Fibroblast of the aortic adventitia (primary cell): ENCODE measurements around the gene TMEM52. TPM values are rescaled to one million over a fixed set of nuclear protein-coding genes. Genes with fewer than 3 reads are reported as not detected.
A peak's percentile ranks its signal among the peaks of the same experiment; 100 is the strongest.
"Not testable (repeated sequence)": the region's sequence is repeated elsewhere in the genome, so short reads cannot be mapped to it uniquely, and the experiment has no call there.

ENCODE experiments used
- DNase-seq: peaks from one replicate; pipeline ENCODE4 v3.0.0-alpha.2; 2010; ENCODE audit warnings: low read depth
- H3K4me3 ChIP-seq: 2 replicates; pipeline ENCODE4 v1.5.1; 2011; ENCODE audit warnings: low read depth, mild to moderate bottlenecking, control low read depth, low read length, moderate library complexity
- total RNA-seq: library from RNA; depleted of rRNA; stranded (reverse); fragments of >200 nt; gene quantifications from 2 replicates; pipeline ENCODE4 v1.2.3, GENCODE V29; 2012; ENCODE audit warnings: low replicate concordance
- TF ChIP-seq, protein P1 (sequence below): IDR thresholded peaks from 2 replicates; pipeline ENCODE4 v1.5.1; 2011; ENCODE audit warnings: mild to moderate bottlenecking, low read length, control low read depth, inconsistent platforms; ENCODE audit not compliant: insufficient read depth

Gene TMEM52
- total RNA-seq, 1 donor: 0.72 TPM

DNA sequence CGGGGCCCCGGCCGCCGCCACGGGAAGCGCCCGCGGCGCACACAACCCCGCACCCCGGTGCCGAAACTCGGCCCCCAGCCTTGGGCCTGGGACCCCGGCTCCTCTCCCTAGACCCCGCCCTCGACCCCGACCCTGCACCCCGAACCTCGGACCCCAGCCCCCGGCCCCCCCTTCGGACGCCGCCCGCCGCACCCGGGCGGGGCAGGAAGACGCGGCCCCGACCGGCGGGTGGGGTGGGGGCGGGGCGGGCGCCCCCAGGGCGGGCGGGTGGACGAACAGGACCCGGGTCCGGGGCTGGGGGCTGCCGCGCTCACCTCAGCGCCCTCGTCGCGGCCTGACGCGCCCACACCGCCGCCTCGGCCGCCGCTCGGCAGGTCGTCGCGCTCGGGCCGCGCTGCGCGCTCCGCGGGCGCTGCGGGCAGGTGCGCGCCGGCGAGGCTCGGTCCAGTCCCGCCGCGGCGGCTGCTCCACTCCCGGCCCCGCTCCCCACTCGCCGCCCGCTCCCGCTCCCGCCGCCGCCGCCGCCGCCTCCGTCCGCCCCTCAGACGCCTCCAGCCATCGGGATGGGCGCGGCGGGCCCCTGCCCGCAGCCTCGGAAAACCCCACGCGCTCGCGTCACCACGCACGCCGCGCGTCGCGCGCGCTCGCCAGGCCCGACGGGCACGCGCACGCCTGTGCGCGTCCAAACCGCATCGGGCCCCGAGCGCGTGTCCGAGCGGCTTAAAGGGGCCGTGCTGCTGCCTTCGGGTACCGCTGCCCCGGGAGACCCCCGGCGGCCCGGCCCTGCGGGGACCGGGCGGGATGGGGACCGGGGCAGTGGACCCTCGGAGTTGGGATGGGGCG lies 28.4 kb downstream of the TMEM52 start, which contains the start of gene GNB1:
GNB1 (minus strand) TSS at position 582 of the 843 bp plus-strand sequence. CDS start 65,634 bp downstream, outside the sequence.
- TF ChIP-seq, protein P1, sequence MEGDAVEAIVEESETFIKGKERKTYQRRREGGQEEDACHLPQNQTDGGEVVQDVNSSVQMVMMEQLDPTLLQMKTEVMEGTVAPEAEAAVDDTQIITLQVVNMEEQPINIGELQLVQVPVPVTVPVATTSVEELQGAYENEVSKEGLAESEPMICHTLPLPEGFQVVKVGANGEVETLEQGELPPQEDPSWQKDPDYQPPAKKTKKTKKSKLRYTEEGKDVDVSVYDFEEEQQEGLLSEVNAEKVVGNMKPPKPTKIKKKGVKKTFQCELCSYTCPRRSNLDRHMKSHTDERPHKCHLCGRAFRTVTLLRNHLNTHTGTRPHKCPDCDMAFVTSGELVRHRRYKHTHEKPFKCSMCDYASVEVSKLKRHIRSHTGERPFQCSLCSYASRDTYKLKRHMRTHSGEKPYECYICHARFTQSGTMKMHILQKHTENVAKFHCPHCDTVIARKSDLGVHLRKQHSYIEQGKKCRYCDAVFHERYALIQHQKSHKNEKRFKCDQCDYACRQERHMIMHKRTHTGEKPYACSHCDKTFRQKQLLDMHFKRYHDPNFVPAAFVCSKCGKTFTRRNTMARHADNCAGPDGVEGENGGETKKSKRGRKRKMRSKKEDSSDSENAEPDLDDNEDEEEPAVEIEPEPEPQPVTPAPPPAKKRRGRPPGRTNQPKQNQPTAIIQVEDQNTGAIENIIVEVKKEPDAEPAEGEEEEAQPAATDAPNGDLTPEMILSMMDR: no peak
- H3K4me3 ChIP-seq: peak within 1 kb of the TSS; percentile 83
- DNase-seq: peak; percentile 80

DNA sequence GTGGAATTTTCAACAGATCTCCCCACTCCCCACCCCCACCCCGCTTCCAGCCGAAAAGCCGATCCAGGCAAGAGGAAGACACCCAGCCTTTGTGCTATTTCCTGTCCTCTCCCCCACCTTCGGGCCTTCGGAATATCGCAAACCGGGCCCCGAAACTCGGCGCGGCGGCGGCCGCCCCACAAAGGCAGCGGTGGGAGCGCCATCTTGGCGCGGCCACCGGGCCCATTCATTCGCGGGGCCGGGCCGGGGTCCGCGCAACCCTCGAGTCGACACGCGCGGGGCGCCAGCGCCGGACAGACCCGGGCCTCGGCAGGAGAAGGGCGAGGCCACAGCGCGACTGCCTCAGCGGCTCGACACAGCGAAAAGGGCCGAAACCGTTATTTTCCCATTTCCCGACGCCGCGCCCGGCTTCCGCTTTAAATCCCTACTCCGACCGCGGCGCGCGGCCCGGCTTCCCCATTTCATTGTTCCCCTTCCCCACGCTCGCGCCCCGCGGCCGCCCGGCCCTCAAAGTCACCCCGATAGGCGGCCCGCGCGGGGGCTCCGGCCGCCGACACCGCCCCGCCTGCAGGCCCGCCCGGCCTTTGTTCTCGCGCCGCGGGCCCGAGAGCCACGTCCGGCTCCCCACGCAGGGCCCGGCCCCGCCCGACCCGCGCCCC lies 29.1 kb downstream of the TMEM52 start:
- TF ChIP-seq, protein P1: no peak
- no peak for DNase-seq

DNA sequence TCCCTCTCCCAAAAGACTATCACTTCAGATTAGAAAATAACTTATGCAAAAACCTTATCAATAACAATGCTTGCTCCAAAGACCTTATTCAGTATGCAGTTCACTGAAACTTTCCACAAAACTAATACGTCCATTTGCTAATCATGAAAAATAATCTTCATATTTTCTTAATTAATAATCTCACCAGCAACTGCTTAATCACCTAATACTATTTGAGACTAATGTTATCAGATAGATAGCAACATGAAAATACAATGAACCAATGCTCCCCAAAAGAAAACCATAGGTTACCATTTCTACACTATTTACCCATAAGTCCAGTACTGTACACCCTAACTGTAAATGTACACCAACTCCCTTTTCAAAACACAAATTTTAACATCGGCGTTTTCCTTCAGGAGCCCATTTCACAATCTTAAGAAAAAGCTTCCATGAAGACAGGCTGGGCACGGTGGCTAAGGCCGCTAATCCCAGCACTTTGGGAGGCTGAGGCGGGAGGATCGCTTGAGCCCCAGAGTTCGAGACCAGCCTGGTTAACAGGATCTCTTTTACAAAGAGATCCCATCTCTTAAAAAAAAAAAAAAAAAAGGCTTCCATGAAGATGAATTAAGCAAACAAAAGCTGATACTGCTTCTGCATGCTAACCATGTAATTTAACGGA lies 29.9 kb downstream of the TMEM52 start:
- peak overlapping the region; percentile 77 for H3K4me3 ChIP-seq
- DNase-seq: no peak
- TF ChIP-seq, protein P1: no peak

More for the DNA sequence above, 29.1 kb downstream of the TMEM52 start:
- peak overlapping the region; percentile 77 for H3K4me3 ChIP-seq

DNA sequence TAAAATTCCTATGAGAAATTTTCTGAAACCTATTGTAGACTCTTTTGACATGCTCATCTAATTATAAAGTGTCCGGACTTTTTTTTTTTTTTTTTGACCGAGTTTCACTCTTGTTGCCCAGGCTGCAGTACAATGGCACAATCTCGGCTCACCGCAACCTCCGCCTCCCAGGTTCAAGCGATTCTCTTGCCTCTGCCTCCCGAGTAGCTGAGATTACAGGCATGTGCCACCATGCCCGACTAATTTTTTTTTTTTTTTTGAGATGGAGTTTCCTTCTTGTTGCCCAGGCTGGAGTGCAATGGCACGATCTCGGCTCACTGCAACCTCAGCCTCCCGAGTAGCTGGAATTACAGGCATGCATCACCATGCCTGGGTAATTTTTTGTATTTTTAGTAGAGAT lies 35.2 kb downstream of the TMEM52 start:
- H3K4me3 ChIP-seq: not testable (repeated sequence)

DNA sequence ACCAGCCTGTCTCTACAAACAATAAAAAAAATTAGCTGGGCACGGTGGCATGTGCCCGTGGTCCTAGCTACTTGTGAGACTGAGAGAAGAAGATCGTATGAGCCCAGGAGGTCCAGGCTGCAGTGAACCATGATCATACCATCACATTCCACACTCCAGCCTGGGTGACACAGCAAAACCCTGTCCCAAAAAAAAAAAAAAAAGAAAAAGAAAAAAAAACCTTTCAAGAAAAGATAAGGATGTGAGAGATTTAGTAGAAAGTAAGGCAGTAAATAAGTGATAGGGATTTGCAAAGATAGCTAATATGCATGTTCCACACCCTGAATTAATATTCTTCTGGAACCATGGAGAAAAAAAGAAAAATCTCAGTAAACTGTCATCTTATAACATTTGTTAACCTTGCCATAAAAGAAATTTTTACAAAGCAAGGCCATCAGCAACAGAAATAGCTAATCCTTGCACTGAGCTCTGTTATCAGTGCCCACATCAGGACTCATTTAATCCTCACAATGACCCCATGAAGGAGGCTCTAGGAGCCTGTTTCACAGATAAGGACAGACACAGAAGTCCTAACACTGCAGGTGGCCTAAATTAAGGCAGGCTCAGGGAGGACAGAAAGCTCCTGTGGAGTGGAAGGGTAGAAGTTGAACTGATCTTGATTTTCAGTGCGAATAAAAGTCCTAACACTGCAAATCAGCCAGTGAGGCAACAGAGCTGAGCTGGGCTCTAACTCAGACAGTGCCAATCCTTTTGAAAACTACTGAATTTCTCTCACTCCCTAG lies 35.8 kb downstream of the TMEM52 start:
- TF ChIP-seq, protein P1: no peak
- no peak for DNase-seq
- no peak overlapping the region for H3K4me3 ChIP-seq

More for the DNA sequence above, 35.2 kb downstream of the TMEM52 start:
- not testable (repeated sequence) for DNase-seq

DNA sequence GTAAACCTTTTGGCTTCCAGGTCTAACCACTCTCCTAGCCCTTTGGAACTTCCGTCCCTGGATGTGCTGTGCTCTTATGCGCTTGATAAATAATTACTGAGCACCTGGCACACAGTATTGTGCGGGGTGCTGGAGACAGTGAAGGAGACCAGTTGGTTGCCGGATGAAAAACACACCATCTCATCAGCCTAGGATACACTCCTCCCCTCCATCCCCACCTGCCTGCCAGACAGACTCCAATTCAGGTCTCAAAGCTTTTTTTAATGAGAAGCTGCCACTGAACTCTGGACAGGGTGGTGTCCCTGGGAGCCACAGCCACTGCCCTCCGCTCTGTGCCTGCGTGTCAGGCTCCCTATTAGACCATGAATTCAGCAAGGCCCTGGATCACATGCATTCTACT lies 37.4 kb downstream of the TMEM52 start:
- TF ChIP-seq, protein P1: no peak
- no peak overlapping the region for H3K4me3 ChIP-seq
- DNase-seq: no peak
